Neural cell (in vitro differentiated cells): ENCODE measurements around the gene CXXC1. TPM values are rescaled to one million over a fixed set of nuclear protein-coding genes. Genes with fewer than 3 reads are reported as not detected.
"Not testable (repeated sequence)": the region's sequence is repeated elsewhere in the genome, so short reads cannot be mapped to it uniquely, and the experiment has no call there.

Source experiments
- H2AFZ ChIP-seq: fragments of 200-600, 300-800 bp; sonication (generic), shearing (Covaris generic); 2 replicates; pipeline ENCODE4 v1.6.0; 2014; ENCODE audit warnings: low read depth, mild to moderate bottlenecking, antibody characterized with exemption, low read length, moderate library complexity
- H3F3A ChIP-seq: fragments of 200-600 bp; shearing (Covaris generic); 2 replicates; pipeline ENCODE4 v1.6.1; 2016; ENCODE audit warnings: mild to moderate bottlenecking, moderate library complexity, mixed read lengths, antibody characterized with exemption, low read length; ENCODE audit not compliant: insufficient read depth, poor library complexity, severe bottlenecking
- H3K27ac ChIP-seq: fragments of 200-600, 300-800 bp; sonication (generic), shearing (Covaris generic); 2 replicates; pipeline ENCODE4 v1.5.1; 2014; ENCODE audit warnings: mild to moderate bottlenecking, low read length, moderate library complexity
- H3K27me3 ChIP-seq: fragments of 300-800, 200-600 bp; sonication (generic), shearing (Covaris generic); 2 replicates; pipeline ENCODE4 v1.6.0; 2014; ENCODE audit warnings: mild to moderate bottlenecking, low read depth, low read length, moderate library complexity; ENCODE audit not compliant: insufficient read depth
- H3K36me3 ChIP-seq: fragments of 300-800, 200-600 bp; sonication (generic), shearing (Covaris generic); 2 replicates; pipeline ENCODE4 v1.5.1; 2014; ENCODE audit warnings: mild to moderate bottlenecking, antibody characterized with exemption, low read length, moderate library complexity; ENCODE audit not compliant: insufficient read depth
- H3K4me2 ChIP-seq: fragments of 300-800, 200-600 bp; sonication (generic), shearing (Covaris generic); 2 replicates; pipeline ENCODE4 v1.6.0; 2014; ENCODE audit warnings: mild to moderate bottlenecking, low read length
- H3K4me3 ChIP-seq: fragments of 300-800, 200-600 bp; sonication (generic), shearing (Covaris generic); 2 replicates; pipeline ENCODE4 v1.5.1; 2014; ENCODE audit warnings: mild to moderate bottlenecking, low read length, moderate library complexity
- H3K79me2 ChIP-seq: fragments of 200-600 bp; shearing (Covaris generic); replicated peaks from 2 replicates; pipeline ENCODE4 v1.6.0; 2014; ENCODE audit warnings: mild to moderate bottlenecking, low read length, moderate library complexity; ENCODE audit not compliant: insufficient read depth
- H3K9ac ChIP-seq: fragments of 300-800, 200-600 bp; sonication (generic), shearing (Covaris generic); 2 replicates; pipeline ENCODE4 v1.6.1; 2016; ENCODE audit warnings: mild to moderate bottlenecking, low read length, mixed read lengths
- H3K9me2 ChIP-seq: fragments of 200-600 bp; shearing (Covaris generic); 2 replicates; pipeline ENCODE4 v1.6.1; 2016; ENCODE audit warnings: mild to moderate bottlenecking, low read length, mixed read lengths; ENCODE audit not compliant: insufficient read depth
- H3K9me3 ChIP-seq: fragments of 200-600, 300-800 bp; sonication (generic), shearing (Covaris generic); 2 replicates; pipeline ENCODE4 v1.6.1; 2016; ENCODE audit warnings: mild to moderate bottlenecking, mixed run types, low read length, moderate library complexity, mixed read lengths
- H4K20me1 ChIP-seq: fragments of 200-600 bp; shearing (Covaris generic); 2 replicates; pipeline ENCODE4 v1.6.1; 2016; ENCODE audit warnings: mild to moderate bottlenecking, mixed run types; ENCODE audit not compliant: insufficient read depth
- CTCF ChIP-seq: fragments of 450-650 bp; IDR thresholded peaks from 2 replicates; pipeline ENCODE4 v1.5.1; 2014; ENCODE audit warnings: antibody characterized with exemption, mild to moderate bottlenecking, moderate library complexity; ENCODE audit not compliant: poor library complexity, severe bottlenecking
- EP300 ChIP-seq: fragments of 450-650 bp; conservative IDR thresholded peaks from 2 replicates; pipeline ENCODE4 v1.6.1; 2014; ENCODE audit warnings: antibody characterized with exemption, mild to moderate bottlenecking, moderate library complexity; ENCODE audit not compliant: poor library complexity, severe bottlenecking
- EZH2 ChIP-seq: fragments of 200-600, 300-800 bp; shearing (Covaris generic), sonication (generic); IDR thresholded peaks from 2 replicates; pipeline ENCODE4 v1.6.1; 2014; ENCODE audit warnings: antibody characterized with exemption, low read length, borderline replicate concordance, mild to moderate bottlenecking; ENCODE audit not compliant: insufficient read depth, poor library complexity, severe bottlenecking
- MXI1 ChIP-seq: fragments of 450-650 bp; conservative IDR thresholded peaks from 2 replicates; pipeline ENCODE4 v1.6.1; 2014; ENCODE audit warnings: antibody characterized with exemption, mild to moderate bottlenecking; ENCODE audit not compliant: poor library complexity, severe bottlenecking
- POLR2AphosphoS5 ChIP-seq: IDR thresholded peaks from 2 replicates; pipeline ENCODE4 v1.6.1; 2012
- RAD21 ChIP-seq: fragments of 450-650 bp; conservative IDR thresholded peaks from 2 replicates; pipeline ENCODE4 v1.6.1; 2014; ENCODE audit warnings: antibody characterized with exemption, mild to moderate bottlenecking, moderate library complexity
- REST ChIP-seq: IDR thresholded peaks from 2 replicates; pipeline ENCODE4 v1.6.1; 2012; ENCODE audit warnings: borderline replicate concordance
- SMC3 ChIP-seq: fragments of 450-650 bp; conservative IDR thresholded peaks from 2 replicates; pipeline ENCODE4 v1.6.1; 2014; ENCODE audit warnings: antibody characterized with exemption, mild to moderate bottlenecking, moderate library complexity; ENCODE audit not compliant: poor library complexity
- TAF1 ChIP-seq: IDR thresholded peaks from 2 replicates; pipeline ENCODE4 v1.6.1; 2012; ENCODE audit warnings: low read depth
- polyA plus RNA-seq: library from polyadenylated mRNA; depleted of rRNA; stranded (reverse); fragments of >200 nt; gene quantifications from 2 replicates; pipeline ENCODE4 v1.2.3, GENCODE V29; 2014

CXXC1 gene
- polyA plus RNA-seq, 1 donor from 2014 or later, result 99.8 TPM

GRCh38 chr18:50297621-50298442 lies 10.3 kb upstream of the CXXC1 start:
- no peaks in the 10 kb centered on the region for H4K20me1 ChIP-seq
- peak overlapping the region; percentile 63 for H3K4me3 ChIP-seq
- TF ChIP-seq SMC3 (peak; percentile 20), TAF1 (no peak), POLR2AphosphoS5 (no peak), MXI1 (peak; percentile 47)
- no peaks in the 10 kb centered on the region for H3F3A ChIP-seq
- H3K27me3 ChIP-seq, result peaks cover 4% of the 10 kb centered on the region
- H3K79me2 ChIP-seq, result no peaks in the 10 kb centered on the region
- peak overlapping the region; percentile 17 for H3K4me2 ChIP-seq
- peak overlapping the region; percentile 44 for H3K9ac ChIP-seq
- no peaks in the 10 kb centered on the region for H3K9me2 ChIP-seq
- H3K27ac ChIP-seq, result no peak overlapping the region
- no peak overlapping the region for H2AFZ ChIP-seq
- H3K36me3 ChIP-seq, result no peaks in the 10 kb centered on the region
- H3K9me3 ChIP-seq, result no peaks in the 10 kb centered on the region

- Histone ChIP-seq H3K27me3 (no peaks in the 10 kb centered on the region), H3K9ac (no peak overlapping the region), H4K20me1 (no peaks in the 10 kb centered on the region), H3K9me3 (no peaks in the 10 kb centered on the region), H3K4me2 (no peak overlapping the region), H3K9me2 (peaks cover 4% of the 10 kb centered on the region), H3K36me3 (no peaks in the 10 kb centered on the region), H3K79me2 (no peaks in the 10 kb centered on the region), H3F3A (no peaks in the 10 kb centered on the region), H3K27ac (no peak overlapping the region), H3K4me3 (no peak overlapping the region), H2AFZ (no peak overlapping the region)
- no peak for TF ChIP-seq CTCF
- TF ChIP-seq EP300, result no peak
Observed at GRCh38 chr18:50293039-50293438, 5.5 kb upstream of the CXXC1 start.

GRCh38 chr18:50289108-50289443 lies 1.6 kb upstream of the CXXC1 start:
- no peaks in the 10 kb centered on the region for H3K27me3 ChIP-seq
- H3K9me3 ChIP-seq, result no peaks in the 10 kb centered on the region
- no peak overlapping the region for H3K9ac ChIP-seq
- H3K4me2 ChIP-seq, result no peak overlapping the region
- no peaks in the 10 kb centered on the region for H3F3A ChIP-seq
- H4K20me1 ChIP-seq, result no peaks in the 10 kb centered on the region
- no peak overlapping the region for H3K27ac ChIP-seq
- H2AFZ ChIP-seq, result no peak overlapping the region
- no peaks in the 10 kb centered on the region for H3K36me3 ChIP-seq
- no peaks in the 10 kb centered on the region for H3K79me2 ChIP-seq
- peaks cover 4% of the 10 kb centered on the region for H3K9me2 ChIP-seq
- no peak overlapping the region for H3K4me3 ChIP-seq
- TF ChIP-seq MXI1, result no peak
- no peak for TF ChIP-seq POLR2AphosphoS5
- TF ChIP-seq RAD21, result no peak
- no peak for TF ChIP-seq EZH2
- no peak for TF ChIP-seq SMC3
- no peak for TF ChIP-seq EP300
- TF ChIP-seq REST, result no peak
- no peak for TF ChIP-seq TAF1
- TF ChIP-seq CTCF, result no peak

GRCh38 chr18:50288348-50289107 lies 1.0 kb upstream of the CXXC1 start:
- H2AFZ ChIP-seq, result peak overlapping the region; percentile 66
- H3K36me3 ChIP-seq, H3K79me2 ChIP-seq, H3K9me2 ChIP-seq, H4K20me1 ChIP-seq, H3K9me3 ChIP-seq, H3K27me3 ChIP-seq, H3F3A ChIP-seq: not testable (repeated sequence)
- H3K4me2 ChIP-seq, result peak overlapping the region; percentile 88
- H3K27ac ChIP-seq, result peak overlapping the region; percentile 92
- H3K4me3 ChIP-seq, result peak overlapping the region; percentile 91
- H3K9ac ChIP-seq, result peak overlapping the region; percentile 73
